HPDE6-E6E7 (cell line): Measurements from ENCODE around the gene UGT1A6.
A peak's percentile ranks its signal among the peaks of the same experiment; 100 is the strongest.
"Not testable (repeated sequence)": the region's sequence is repeated elsewhere in the genome, so short reads cannot be mapped to it uniquely, and the experiment has no call there.

ENCODE experiments used
- DNase-seq: peaks from one replicate; pipeline ENCODE4 v3.0.0; 2011; ENCODE audit warnings: missing footprints; ENCODE audit errors: extremely low spot score

UGT1A6 gene

GRCh38 chr2:233692648-233693047, at the start of gene UGT1A6:
Gene UGT1A6 (plus strand): TSS chr2:233692890. CDS start chr2:233693005, 115 bp downstream.
- DNase-seq = no peak

GRCh38 chr2:233643128-233643527, 49.6 kb upstream of the UGT1A6 start:
- DNase-seq = no peak

DNA sequence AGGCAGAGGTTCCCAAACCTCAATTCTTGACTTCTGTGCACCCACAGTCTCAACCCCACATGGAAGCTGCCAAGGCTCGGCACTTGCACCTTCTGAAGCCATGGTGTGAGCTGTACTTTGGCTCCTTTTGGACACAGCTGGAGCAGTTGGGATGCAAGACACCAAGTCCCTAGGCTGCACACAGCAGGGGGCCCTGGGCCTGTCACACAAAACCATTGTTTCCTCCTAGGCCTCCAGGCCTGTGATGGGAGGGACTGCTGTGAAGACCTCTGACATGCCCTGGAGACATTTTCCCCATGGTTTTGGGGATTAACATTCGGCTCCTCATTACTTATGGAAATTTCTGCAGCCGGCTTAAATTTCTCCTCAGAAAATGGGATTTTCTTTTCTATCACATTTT, 46.7 kb upstream of the UGT1A6 start:
- DNase-seq = not testable (repeated sequence)

DNA sequence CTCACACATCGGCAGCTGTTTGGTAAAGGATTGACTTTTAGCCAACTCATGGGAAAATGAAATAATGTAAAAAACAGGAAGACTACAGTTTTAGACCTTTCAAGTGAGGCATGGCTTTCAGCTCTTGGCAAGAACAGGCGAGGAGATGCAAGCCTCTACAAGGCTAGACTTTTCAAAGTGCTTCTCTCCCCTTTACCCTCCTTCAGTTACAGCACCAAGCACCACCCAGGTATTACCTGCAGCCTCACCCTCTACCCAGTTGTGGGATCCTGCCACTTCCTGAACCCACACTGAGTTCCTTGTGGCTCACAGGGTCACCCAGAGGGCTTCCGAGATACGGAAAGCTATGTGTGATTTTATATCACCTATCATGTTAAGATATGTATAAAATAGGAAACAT, 41.7 kb upstream of the UGT1A6 start:
- DNase-seq = peak; percentile 8

GRCh38 chr2:233651430-233651829, 41.3 kb upstream of the UGT1A6 start:
- DNase-seq = no peak

DNA sequence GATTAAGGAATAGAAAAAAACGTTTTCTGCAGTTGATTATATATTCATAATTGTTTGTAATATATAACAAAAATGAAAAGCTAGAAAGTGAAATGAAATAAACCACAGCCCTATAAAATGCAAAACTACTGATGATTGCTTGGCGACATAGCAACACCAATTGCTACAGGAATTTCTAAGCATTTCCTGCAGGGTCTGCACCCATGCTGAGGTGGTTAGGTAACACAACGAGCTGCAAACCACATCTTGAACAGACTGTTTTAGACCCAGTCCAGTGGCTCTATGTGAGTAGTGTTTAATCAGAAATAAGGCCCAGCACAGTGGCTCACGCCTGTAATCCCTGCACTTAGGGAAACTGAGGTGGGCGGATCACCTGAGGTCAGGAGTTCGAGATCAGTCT, 38.2 kb upstream of the UGT1A6 start:
- DNase-seq = no peak

GRCh38 chr2:233655043-233655442, 37.6 kb upstream of the UGT1A6 start:
- DNase-seq = no peak

GRCh38 chr2:233655943-233656342, 36.7 kb upstream of the UGT1A6 start:
- DNase-seq = not testable (repeated sequence)

- DNase-seq = no peak
These were observed 36.2 kb upstream of the UGT1A6 start for GRCh38 chr2:233656443-233656842.

DNA sequence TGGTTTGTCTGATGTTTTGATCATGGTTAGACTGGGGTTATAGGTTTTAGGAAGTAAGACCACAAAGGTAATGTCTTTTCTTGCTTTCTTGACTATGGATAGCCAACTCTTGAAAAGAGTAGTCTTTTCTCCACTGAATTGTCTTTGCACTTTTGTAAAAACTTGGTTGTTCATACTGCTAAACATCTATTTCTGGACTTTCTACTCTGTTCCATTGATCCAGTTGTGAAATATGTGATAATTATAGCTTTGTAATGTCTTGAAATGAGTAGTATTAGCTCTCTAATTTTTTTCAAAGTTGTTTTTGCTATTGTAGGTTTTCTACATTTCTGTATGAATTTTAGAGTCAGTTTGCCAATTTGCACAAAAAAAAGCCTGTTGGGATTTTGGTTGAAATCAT, 34.1 kb upstream of the UGT1A6 start:
- DNase-seq = no peak

- DNase-seq = no peak
These were observed 28.8 kb upstream of the UGT1A6 start for GRCh38 chr2:233663911-233664310.

GRCh38 chr2:233668605-233669260, 24.0 kb upstream of the UGT1A6 start:
- no peak for DNase-seq

GRCh38 chr2:233671290-233672161, 21.2 kb upstream of the UGT1A6 start, which contains the start of gene UGT1A9:
Gene UGT1A9 (plus strand): TSS chr2:233671898. CDS start chr2:233671935, 37 bp downstream.
- no peak for DNase-seq

GRCh38 chr2:233672886-233673285, 19.8 kb upstream of the UGT1A6 start:
- DNase-seq = no peak

DNA sequence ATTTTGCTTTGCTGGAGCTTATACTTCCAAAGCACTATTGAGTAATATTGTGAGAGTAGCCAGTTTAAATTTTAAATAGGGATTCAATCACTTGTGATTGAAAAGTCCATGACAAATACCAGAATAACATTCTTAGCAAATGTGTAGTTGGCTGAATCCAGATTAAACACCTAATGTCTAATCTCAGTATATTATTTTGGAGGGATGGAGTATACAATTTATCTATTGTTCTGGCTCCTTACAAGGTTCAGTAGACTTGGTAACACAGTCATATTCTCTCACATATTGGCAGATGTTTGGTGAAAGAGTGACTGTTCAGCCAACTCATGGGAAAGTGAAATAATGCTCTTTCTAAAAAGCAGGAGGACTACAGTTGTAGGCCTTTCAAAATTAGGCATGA, 18.8 kb upstream of the UGT1A6 start:
- DNase-seq = no peak

- DNase-seq = no peak
These were observed 18.4 kb upstream of the UGT1A6 start for GRCh38 chr2:233674314-233674713.

DNA sequence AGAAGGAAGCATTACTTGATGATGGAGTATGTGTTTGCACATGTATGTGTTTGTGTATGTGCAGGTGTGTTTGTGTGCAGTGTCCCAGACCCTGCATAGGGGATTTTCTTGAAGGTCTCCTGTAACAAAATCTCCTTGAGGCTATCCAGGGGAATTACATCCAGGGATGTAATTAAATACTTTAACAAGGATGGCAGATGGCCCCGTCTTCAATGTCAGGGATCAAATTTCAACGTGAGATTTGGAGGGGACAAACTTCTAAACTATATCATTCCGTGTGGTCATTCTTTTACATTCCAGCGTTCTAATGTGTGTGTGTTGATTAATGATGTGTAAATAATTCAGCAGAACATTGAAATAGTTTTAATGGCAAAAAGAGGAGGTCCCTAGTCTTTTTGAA, 17.7 kb upstream of the UGT1A6 start:
- DNase-seq = no peak

GRCh38 chr2:233676046-233676445, 16.6 kb upstream of the UGT1A6 start:
- DNase-seq = no peak

DNA sequence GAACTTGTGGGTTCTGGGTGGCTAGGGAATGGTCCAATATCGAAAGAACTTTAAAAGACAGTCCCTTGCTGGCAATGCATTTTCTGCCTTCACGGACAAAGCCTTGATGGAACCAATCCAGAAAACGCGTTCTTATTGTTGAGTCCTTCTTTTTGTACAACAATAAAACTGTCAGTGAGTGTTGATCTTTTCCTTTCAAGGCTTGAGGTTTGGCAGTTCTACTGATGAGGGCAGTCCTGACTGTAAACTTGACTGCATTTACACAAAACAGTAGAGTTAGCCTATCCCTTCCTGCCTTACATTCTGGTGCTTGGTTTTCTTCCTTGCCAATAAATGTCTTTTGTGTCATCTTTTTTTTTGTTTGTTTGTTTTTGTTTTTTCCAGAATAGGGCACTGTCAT, 13.5 kb upstream of the UGT1A6 start:
- DNase-seq = no peak

DNA sequence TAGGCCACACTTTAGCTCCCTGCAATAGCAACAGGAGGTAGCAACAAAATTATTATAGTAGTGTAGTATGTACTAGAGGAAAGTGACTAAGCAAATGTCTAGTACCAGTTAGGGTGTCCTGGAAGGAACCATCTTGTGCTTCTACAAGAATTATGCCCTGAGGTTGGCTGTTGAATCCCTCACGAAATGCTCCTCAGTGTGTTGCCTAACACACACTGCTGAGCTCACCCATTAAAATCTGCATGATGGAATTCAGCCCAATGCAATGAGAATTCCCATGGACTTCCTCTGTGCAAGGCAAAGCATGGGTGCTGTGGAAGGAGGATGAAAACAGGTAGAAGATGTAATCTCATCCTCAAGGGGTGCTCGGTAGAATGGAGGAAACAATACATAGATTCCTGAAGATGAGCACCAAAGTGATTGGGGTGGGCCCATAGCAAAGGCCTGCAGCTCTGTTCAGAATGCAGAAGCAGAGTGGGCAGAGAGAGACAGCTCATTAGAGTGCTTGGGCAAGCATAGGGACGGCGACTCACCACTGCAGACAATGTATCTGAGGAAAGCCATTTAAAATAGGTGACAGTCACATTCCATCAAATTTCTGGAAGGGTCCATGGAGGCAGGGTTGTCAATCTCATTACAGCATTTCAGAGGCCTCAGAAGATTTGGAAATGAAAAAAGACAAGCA, 12.2 kb upstream of the UGT1A6 start:
- DNase-seq = no peak

DNA sequence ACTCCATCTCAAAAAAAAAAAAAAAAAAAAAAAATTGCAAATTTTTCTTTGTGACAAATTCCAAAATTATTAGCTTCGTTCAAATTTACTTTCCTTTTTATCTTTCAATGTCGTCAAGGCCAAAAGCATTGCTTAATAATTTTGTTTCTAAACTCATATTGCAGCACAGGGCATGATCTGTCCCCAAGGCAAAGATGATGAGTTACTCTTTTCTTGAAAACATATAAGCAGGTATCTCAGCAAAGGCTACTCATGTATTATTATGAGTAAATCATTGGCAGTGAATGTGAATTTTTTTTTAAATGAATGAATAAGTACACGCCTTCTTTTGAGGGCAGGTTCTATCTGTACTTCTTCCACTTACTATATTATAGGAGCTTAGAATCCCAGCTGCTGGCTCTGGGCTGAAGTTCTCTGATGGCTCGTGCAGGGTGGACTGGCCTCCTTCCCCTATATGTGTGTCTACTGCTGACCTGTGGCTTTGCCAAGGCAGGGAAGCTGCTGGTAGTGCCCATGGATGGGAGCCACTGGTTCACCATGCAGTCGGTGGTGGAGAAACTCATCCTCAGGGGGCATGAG, 11.1 kb upstream of the UGT1A6 start, which contains the start of gene UGT1A7:
TSS of gene UGT1A7 (plus strand) at position 381 of the 579 bp plus-strand sequence. CDS start at position 418, 37 bp downstream.
- no peak for DNase-seq

DNA sequence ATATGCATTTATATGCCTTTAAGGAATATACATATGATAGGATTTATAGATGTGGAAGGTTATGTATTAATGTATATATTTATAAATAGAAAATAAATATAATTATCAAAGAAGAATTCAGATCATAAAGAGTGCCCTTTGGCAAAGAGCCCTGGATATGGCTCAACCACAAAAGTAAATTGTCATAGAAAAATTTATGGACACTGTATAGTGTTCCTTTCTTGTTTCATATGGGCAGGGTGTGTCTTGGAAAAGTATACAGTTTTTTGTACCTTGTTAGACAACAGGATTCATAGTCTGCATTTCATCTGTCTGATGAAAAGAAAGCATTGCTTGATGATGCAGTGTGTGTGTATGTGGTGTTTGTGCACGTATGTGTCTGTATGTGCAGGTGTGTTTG, 8.1 kb upstream of the UGT1A6 start:
- no peak for DNase-seq
